Cardiac fibroblast (primary cell): Measurements from ENCODE around the gene SDK2.
"Not testable (repeated sequence)": the region's sequence is repeated elsewhere in the genome, so short reads cannot be mapped to it uniquely, and the experiment has no call there.

Experiments used
- DNase-seq, 2 donors: peaks; one replicate each; pipeline versions ENCODE4 v3.0.0 to v3.0.0-alpha.2; 2010; ENCODE audit warnings: low read depth in 2 of 2
- H3K4me3 ChIP-seq, 2 donors: replicated peaks in 1 of 2; 1 replicate in 1 of 2; 2 replicates in 1 of 2; pipeline ENCODE4 v1.5.1; 2011; ENCODE audit warnings: low read depth in 2 of 2, low read length in 2 of 2, mild to moderate bottlenecking in 2 of 2, moderate library complexity in 1 of 2
- CTCF ChIP-seq: IDR thresholded peaks from one replicate; pipeline ENCODE4 v1.5.1; 2011; ENCODE audit warnings: low read depth, mild to moderate bottlenecking, low read length, inconsistent platforms

Gene SDK2

DNA sequence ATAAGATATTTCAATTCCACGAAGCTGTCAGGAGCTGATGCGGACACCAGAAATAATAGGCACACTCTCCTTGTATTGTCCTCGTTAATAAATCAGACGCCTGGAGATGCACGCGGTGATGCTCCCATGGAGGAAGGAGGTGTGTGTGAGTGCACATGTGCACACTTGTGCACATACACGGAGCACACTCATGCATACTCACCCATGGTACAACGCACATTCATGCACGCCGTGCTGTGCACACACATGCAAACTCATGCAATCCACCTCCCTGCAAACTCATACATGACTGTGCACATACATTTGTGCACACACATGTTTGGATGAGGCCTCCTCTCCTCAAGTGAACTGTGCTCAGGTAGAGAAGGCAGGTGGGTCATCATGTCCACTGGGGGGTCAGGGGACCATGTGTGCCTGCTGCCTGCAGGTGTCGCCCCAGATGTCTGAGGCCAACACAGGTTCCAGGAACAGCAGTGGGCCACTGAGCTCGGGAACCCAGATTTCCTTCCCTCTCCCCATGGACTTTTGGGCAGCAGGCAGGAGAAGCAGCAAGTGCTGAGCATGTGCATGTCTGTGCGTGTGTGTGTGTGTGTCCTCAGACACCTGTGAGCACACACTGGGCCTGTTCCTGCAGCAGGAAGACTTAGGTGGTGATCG lies 165.3 kb downstream of the SDK2 start:
- H3K4me3 ChIP-seq = no peak overlapping the region
- no peak for DNase-seq
- no peak for TF ChIP-seq CTCF

GRCh38 chr17:73478334-73478733 lies 165.9 kb downstream of the SDK2 start:
- H3K4me3 ChIP-seq = no peak overlapping the region
- no peak for DNase-seq
- no peak for TF ChIP-seq CTCF

DNA sequence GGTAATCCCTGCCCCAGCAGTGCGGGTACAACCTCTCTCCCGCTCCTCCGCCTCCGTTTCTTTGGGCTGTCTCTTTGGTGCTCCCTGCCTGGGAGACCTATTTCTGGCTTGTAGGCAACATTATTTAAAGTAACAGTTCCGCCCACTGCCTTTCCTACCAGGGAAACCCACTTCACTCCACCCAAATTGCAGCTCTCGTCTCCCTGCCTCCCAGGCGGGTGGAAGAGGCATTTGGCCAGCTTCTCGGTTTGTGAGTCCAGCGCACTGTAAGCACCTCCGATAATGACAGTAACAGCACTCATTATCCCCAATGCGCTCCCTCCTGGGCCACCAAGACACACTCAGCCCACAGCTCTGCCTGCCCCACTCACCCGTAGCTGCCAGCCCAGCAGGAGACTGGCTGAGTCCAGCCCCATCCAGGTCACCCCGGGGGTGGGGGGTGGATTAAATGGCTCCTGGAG lies 167.3 kb downstream of the SDK2 start:
- TF ChIP-seq CTCF = no peak
- H3K4me3 ChIP-seq = no peak overlapping the region
- DNase-seq = no peak

GRCh38 chr17:73474370-73474988 lies 169.8 kb downstream of the SDK2 start:
- no peak overlapping the region for H3K4me3 ChIP-seq
- no peak for TF ChIP-seq CTCF
- DNase-seq = peak; percentile 65 to 75

- not testable (repeated sequence) for DNase-seq
Observed at GRCh38 chr17:73472715-73473114, 171.5 kb downstream of the SDK2 start.

DNA sequence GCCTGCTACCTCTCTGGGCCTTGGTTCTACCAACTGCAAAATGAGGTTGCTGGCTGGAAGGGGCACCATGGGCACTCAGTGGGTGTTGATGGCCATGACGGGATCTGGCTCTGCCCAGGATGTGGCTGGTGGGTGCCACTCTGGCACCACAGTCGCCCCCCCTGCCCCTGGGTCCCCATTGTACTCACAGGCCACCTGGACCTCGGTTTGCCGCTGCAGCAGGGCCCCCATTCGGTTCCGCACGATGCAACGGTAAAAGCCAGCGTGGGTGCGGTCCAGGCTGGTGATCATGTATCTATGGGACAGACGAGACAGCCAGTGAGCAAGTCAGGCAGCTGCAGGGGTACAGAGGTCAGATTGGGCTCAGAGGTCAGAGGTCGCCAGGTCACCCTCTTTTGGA lies 172.3 kb downstream of the SDK2 start:
- H3K4me3 ChIP-seq = no peak overlapping the region
- DNase-seq = no peak
- no peak for TF ChIP-seq CTCF

More at GRCh38 chr17:73472715-73473114, 171.5 kb downstream of the SDK2 start:
- not testable (repeated sequence) for H3K4me3 ChIP-seq

DNA sequence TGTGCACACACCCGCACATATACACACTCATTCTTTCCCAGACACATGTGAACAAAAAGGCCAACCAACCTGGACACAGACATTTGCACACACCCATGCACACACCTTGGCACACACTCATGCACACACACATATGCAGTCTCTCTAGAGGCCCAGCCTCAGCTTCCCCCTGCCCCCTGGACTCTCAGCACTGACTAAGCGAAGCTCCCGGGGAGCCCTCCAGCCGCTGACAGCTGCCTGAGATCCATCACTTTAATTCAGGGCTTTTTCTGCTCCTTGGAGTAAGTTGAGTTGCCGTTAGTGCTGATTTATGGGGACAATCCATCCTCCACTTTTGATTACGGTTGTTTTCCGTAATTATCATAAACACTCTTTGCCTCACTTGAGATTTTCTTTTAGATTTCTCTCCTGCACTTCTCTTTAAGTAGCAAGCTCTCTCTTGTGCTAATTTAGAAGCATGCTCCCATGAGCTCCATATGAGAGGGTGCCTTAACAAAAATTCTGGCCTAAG lies 173.9 kb downstream of the SDK2 start:
- DNase-seq = no peak
- no peak for TF ChIP-seq CTCF
- no peak overlapping the region for H3K4me3 ChIP-seq
